Karpas-422 (cell line): ENCODE results near the gene AHNAK. TPM values are rescaled to one million over a fixed set of nuclear protein-coding genes. Genes with fewer than 3 reads are reported as not detected.

ENCODE experiments used
- DNase-seq: peaks from one replicate; pipeline ENCODE4 v3.0.0-alpha.2; 2015
- H2AFZ ChIP-seq: fragments of 200-600 bp; sonication (generic); 2 replicates; pipeline ENCODE4 v1.6.1; 2014; ENCODE audit warnings: antibody characterized with exemption, low read length, mixed read lengths
- H3K27ac ChIP-seq: fragments of 200-600 bp; sonication (generic); 2 replicates; pipeline ENCODE4 v1.5.1; 2014; ENCODE audit warnings: mild to moderate bottlenecking, low read length, moderate library complexity
- H3K27me3 ChIP-seq: fragments of 200-600 bp; sonication (generic); 2 replicates; pipeline ENCODE4 v1.6.1; 2014; ENCODE audit warnings: low read length, mixed read lengths
- H3K36me3 ChIP-seq: fragments of 200-600 bp; sonication (generic); 2 replicates; pipeline ENCODE4 v1.6.1; 2014; ENCODE audit warnings: low read length, mixed read lengths; ENCODE audit not compliant: insufficient read depth
- H3K4me1 ChIP-seq: fragments of 200-600 bp; sonication (generic); 2 replicates; pipeline ENCODE4 v1.6.1; 2014; ENCODE audit warnings: mild to moderate bottlenecking, low read length, mixed read lengths
- H3K4me2 ChIP-seq: fragments of 200-600 bp; sonication (generic); 2 replicates; pipeline ENCODE4 v1.6.1; 2014; ENCODE audit warnings: low read length, low read depth, mild to moderate bottlenecking; ENCODE audit not compliant: poor library complexity, severe bottlenecking
- H3K4me3 ChIP-seq: fragments of 200-600 bp; sonication (generic); 2 replicates; pipeline ENCODE4 v1.5.1; 2014; ENCODE audit warnings: mild to moderate bottlenecking, antibody characterized with exemption, low read length, mixed read lengths
- H3K79me2 ChIP-seq: fragments of 200-600 bp; sonication (generic); 2 replicates; pipeline ENCODE4 v1.6.1; 2014; ENCODE audit warnings: mild to moderate bottlenecking, low read length, mixed read lengths
- H3K9ac ChIP-seq: fragments of 200-600 bp; sonication (generic); 2 replicates; pipeline ENCODE4 v1.6.0; 2014; ENCODE audit warnings: low read length
- H3K9me2 ChIP-seq: fragments of 200-600 bp; sonication (generic), shearing (Covaris generic); replicated peaks from 2 replicates; pipeline ENCODE4 v1.6.0; 2014; ENCODE audit warnings: mild to moderate bottlenecking, low read length, moderate library complexity; ENCODE audit not compliant: insufficient read depth
- H3K9me3 ChIP-seq: fragments of 300-700, 200-600 bp; sonication (generic); 2 replicates; pipeline ENCODE4 v1.6.1; 2014; ENCODE audit warnings: low read length, mixed read lengths
- H4K20me1 ChIP-seq: fragments of 200-600 bp; sonication (generic); 2 replicates; pipeline ENCODE4 v1.6.1; 2014; ENCODE audit warnings: mild to moderate bottlenecking, antibody characterized with exemption, low read length, low read depth; ENCODE audit not compliant: insufficient read depth
- total RNA-seq: library from RNA; depleted of rRNA; stranded (reverse); fragments of >200 nt; shearing (Covaris generic); gene quantifications from 2 replicates; pipeline ENCODE4 v1.2.3, GENCODE V29; 2014; ENCODE audit warnings: low replicate concordance

AHNAK gene
- total RNA-seq, 1 experiment from 2014 or later = 0.34 TPM

DNA sequence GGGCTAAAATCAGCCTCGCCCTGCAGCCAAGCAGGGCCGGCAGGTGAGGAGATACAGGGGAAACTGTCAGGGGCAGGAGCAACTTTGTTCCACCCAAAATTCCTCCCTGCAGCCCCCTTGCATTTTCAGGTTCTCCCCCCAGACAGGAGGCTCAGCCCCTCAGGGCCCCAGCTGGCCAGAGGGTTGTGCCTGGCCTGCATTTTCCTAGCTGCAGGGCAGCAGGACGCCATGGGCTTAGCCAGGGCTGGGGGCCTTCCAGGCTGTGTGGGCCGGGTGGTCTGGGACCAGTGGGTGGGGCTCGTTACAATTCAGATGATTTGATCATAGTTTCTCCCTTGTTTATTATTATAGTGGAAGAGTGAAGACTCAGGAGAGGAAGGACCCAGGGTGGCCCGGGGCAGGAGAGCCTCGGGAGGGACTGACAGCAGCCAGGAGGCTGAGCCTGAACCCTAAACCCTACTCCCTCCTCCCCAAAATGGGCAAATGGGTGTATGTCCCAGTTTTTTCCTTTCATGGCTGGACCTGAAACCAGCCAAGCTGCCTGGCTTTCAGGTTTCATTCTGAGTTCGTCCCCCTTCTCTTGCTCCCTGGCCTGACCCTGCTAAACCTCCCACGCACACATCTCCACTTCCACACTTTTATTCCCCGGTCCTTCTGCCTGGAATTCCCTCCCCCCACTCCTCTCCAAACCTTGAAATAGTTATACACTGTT, 40.0 kb downstream of the AHNAK start:
- H3K27ac ChIP-seq = no peak overlapping the region
- no peak overlapping the region for H3K4me3 ChIP-seq
- no peaks in the 10 kb centered on the region for H3K9me2 ChIP-seq
- no peak for DNase-seq
- H4K20me1 ChIP-seq = no peaks in the 10 kb centered on the region
- no peaks in the 10 kb centered on the region for H3K79me2 ChIP-seq
- no peaks in the 10 kb centered on the region for H3K9me3 ChIP-seq
- H3K27me3 ChIP-seq = no peaks in the 10 kb centered on the region
- H3K36me3 ChIP-seq = no peaks in the 10 kb centered on the region
- no peaks in the 10 kb centered on the region for H3K4me1 ChIP-seq
- no peak overlapping the region for H3K9ac ChIP-seq
- H3K4me2 ChIP-seq = no peak overlapping the region
- H2AFZ ChIP-seq = no peak overlapping the region

GRCh38 chr11:62505440-62506091, 41.0 kb downstream of the AHNAK start:
- Histone ChIP-seq H3K4me2 (no peak overlapping the region), H3K9ac (no peak overlapping the region), H2AFZ (no peak overlapping the region), H3K4me3 (no peak overlapping the region), H3K27me3 (no peaks in the 10 kb centered on the region), H3K79me2 (no peaks in the 10 kb centered on the region), H3K9me2 (no peaks in the 10 kb centered on the region), H3K27ac (no peak overlapping the region), H3K9me3 (no peaks in the 10 kb centered on the region), H3K4me1 (no peaks in the 10 kb centered on the region), H3K36me3 (no peaks in the 10 kb centered on the region), H4K20me1 (no peaks in the 10 kb centered on the region)
- DNase-seq = no peak

DNA sequence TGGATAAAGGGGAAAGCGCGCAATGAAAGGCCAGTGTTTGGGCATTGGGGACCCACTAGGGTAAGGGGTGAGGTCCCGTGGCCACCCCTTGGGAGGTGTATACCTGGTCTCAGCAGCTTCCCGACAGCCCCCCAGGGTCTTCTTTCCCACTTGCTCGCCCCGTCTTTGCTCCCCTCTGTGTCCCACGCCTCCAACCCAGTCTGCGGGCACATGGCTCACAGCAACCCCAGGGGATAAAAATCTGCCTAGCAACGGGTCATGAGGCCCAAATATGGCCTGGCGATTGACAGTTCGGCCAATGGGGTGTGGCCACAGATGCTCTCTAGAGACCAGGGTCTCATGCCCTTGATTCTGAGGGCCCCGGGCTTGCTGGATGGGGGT, 41.6 kb downstream of the AHNAK start:
- no peak overlapping the region for H3K4me2 ChIP-seq
- H3K9ac ChIP-seq = no peak overlapping the region
- no peak overlapping the region for H3K27ac ChIP-seq

DNA sequence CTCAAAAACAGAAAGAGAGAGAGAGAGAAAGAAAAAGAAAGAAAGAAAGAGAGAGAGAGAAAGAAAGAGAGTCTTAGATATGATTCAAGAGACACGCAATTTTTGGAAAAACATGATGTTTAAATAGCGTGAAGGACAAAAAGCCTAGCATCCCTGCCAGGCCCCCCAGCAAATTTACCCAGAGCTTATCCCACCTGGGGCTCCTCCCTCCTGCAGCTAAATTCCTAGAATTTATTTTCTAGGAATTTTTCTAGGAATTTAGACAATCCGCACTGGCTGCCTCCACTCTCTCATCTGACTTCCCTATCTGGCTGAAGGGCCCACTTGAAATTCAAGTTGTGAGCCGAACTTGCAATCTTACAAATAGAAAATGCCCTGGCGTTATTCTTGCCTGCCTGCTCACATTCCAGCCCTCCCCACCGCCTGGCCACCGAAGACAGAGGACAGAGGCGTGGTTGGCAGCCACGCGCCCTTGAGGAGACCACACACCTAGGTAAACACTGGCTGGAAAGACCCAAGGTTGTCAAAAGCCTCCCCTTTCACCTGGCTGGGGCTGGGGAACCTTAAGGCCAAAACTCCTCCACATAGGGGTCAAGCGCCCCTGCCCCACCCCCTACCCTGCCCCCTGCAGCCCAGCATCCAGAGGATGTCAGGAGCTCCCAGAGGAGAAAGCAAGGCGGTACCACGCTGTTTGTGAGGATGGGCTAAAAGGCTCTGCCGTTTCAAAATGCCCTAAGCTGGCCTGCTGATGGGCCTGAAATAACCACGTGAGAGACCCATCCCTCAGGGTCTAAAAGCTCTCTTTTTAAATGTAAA, 42.2 kb downstream of the AHNAK start:
- no peak overlapping the region for H3K4me2 ChIP-seq
- DNase-seq = no peak
- H4K20me1 ChIP-seq = no peaks in the 10 kb centered on the region
- H3K9ac ChIP-seq = no peak overlapping the region
- no peaks in the 10 kb centered on the region for H3K79me2 ChIP-seq
- H3K9me3 ChIP-seq = no peaks in the 10 kb centered on the region
- H3K27ac ChIP-seq = no peak overlapping the region
- H3K4me1 ChIP-seq = no peaks in the 10 kb centered on the region
- no peaks in the 10 kb centered on the region for H3K36me3 ChIP-seq
- no peaks in the 10 kb centered on the region for H3K27me3 ChIP-seq
- H3K4me3 ChIP-seq = no peak overlapping the region
- no peaks in the 10 kb centered on the region for H3K9me2 ChIP-seq
- H2AFZ ChIP-seq = no peak overlapping the region

More for the DNA sequence above, 41.6 kb downstream of the AHNAK start:
- no peaks in the 10 kb centered on the region for H3K4me1 ChIP-seq
- no peak overlapping the region for H2AFZ ChIP-seq
- no peak overlapping the region for H3K4me3 ChIP-seq
- H3K27me3 ChIP-seq = no peaks in the 10 kb centered on the region
- peak; percentile 46 for DNase-seq
- no peaks in the 10 kb centered on the region for H4K20me1 ChIP-seq
- H3K36me3 ChIP-seq = no peaks in the 10 kb centered on the region
- H3K9me2 ChIP-seq = no peaks in the 10 kb centered on the region
- H3K79me2 ChIP-seq = no peaks in the 10 kb centered on the region
- no peaks in the 10 kb centered on the region for H3K9me3 ChIP-seq

GRCh38 chr11:62502030-62502730, 44.4 kb downstream of the AHNAK start:
- no peak overlapping the region for H3K27ac ChIP-seq
- H3K4me2 ChIP-seq = no peak overlapping the region
- H3K9ac ChIP-seq = no peak overlapping the region

GRCh38 chr11:62501432-62501891, 45.1 kb downstream of the AHNAK start:
- no peak overlapping the region for H3K27ac ChIP-seq

More at GRCh38 chr11:62502030-62502730, 44.4 kb downstream of the AHNAK start:
- H3K9me2 ChIP-seq = no peaks in the 10 kb centered on the region
- H3K27me3 ChIP-seq = no peaks in the 10 kb centered on the region
- no peak overlapping the region for H3K4me3 ChIP-seq
- DNase-seq = no peak
- no peaks in the 10 kb centered on the region for H3K36me3 ChIP-seq
- no peak overlapping the region for H2AFZ ChIP-seq
- H3K79me2 ChIP-seq = no peaks in the 10 kb centered on the region
- H3K9me3 ChIP-seq = no peaks in the 10 kb centered on the region
- no peaks in the 10 kb centered on the region for H4K20me1 ChIP-seq
- 0 out of 2 replicates have a peak, but pooled peaks cover 1% of the 10 kb centered on the region for H3K4me1 ChIP-seq

DNA sequence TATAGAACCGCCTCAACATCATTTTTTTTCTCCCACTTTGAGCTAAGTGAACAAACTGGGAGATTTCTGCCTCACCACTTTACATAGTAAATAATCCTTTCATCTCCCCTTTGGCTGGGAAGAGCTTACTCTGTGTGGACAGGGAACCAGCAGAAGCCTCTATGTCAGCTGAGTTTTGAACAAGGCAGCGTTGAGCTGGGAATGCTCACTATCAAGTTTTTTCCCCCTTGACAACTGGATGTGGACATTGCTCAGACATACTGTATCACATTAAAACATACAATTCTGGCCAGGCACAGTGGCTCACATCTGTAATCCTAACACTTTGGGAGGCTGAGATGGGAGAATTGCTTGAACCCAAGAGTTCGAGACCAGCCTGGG, 46.0 kb downstream of the AHNAK start:
- no peak overlapping the region for H3K27ac ChIP-seq
- H2AFZ ChIP-seq = no peak overlapping the region
- no peaks in the 10 kb centered on the region for H3K79me2 ChIP-seq
- no peaks in the 10 kb centered on the region for H3K9me3 ChIP-seq
- H3K4me2 ChIP-seq = no peak overlapping the region
- no peak for DNase-seq
- H4K20me1 ChIP-seq = no peaks in the 10 kb centered on the region
- no peaks in the 10 kb centered on the region for H3K36me3 ChIP-seq
- H3K4me1 ChIP-seq = 0 out of 2 replicates have a peak, but pooled peaks cover 2% of the 10 kb centered on the region
- H3K27me3 ChIP-seq = no peaks in the 10 kb centered on the region
- H3K4me3 ChIP-seq = no peak overlapping the region
- H3K9me2 ChIP-seq = no peaks in the 10 kb centered on the region
- no peak overlapping the region for H3K9ac ChIP-seq

More at GRCh38 chr11:62501432-62501891, 45.1 kb downstream of the AHNAK start:
- 0 out of 2 replicates have a peak, but pooled peaks cover 2% of the 10 kb centered on the region for H3K4me1 ChIP-seq
- H4K20me1 ChIP-seq = no peaks in the 10 kb centered on the region
- no peaks in the 10 kb centered on the region for H3K36me3 ChIP-seq
- H3K9me3 ChIP-seq = no peaks in the 10 kb centered on the region
- H3K9me2 ChIP-seq = no peaks in the 10 kb centered on the region
- H3K27me3 ChIP-seq = no peaks in the 10 kb centered on the region
- H3K9ac ChIP-seq = no peak overlapping the region
- no peak overlapping the region for H3K4me3 ChIP-seq
- no peaks in the 10 kb centered on the region for H3K79me2 ChIP-seq
- DNase-seq = no peak
- H3K4me2 ChIP-seq = no peak overlapping the region
- H2AFZ ChIP-seq = no peak overlapping the region
